ENCODE data around the gene TXNDC2.
"Not testable (repeated sequence)": the region's sequence is repeated elsewhere in the genome, so short reads cannot be mapped to it uniquely, and the experiment has no call there.

The TXNDC2 gene

DNA sequence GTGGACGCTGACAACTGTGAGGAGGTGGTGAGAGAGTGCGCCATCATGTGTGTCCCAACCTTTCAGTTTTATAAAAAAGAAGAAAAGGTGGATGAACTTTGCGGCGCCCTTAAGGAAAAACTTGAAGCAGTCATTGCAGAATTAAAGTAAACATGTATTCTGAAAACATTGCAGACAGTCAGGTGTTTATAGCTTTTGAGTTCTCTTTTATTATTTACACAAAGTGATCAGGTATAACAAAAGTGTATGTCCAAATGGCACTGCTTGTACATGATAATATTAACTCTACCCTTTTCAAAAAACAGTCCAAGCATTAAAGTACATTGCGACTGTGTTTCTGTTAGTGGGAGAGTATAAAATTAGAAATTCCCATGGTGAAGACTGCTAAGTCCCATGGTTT lies 2.2 kb downstream of the TXNDC2 start:
- DNase-seq = no peak

DNA sequence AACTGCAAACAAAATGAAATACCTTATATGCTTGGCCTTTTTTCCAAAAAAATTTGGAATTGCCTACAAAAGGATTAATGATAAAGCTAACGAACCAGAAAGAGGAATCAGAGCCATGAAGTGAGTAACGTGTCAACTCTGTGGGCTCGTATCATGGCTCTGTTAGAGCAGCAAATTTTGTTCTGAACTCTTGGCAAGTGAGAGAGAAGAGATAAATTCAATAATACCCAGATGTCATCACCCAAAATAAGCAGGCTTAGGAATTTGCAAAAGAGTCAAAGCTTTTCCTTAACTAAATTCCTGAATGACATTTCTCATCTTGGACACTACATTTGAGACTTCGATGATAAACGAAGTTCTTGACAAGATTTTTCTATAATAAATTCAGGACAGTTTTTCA lies 4.4 kb downstream of the TXNDC2 start:
- DNase-seq = no peak

DNA sequence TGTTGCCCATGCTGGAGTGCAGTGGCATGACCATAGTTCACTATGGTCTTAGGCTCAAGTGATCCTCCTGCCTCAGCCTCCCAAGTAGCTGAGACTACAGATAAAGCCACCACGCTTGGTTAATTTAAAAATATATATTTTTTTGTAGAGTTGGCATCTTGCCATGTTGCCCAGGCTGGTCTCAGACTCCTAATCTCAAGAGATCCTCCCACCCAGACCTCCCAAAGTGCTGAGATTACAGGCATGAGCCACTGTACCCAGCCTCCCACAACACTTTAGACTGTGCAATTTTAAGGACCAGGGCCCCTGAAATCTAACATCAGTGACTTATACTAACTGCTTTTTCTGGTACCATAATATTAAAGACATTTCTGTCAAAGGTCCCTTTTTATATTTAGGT lies 5.2 kb downstream of the TXNDC2 start:
- no peak for DNase-seq

DNA sequence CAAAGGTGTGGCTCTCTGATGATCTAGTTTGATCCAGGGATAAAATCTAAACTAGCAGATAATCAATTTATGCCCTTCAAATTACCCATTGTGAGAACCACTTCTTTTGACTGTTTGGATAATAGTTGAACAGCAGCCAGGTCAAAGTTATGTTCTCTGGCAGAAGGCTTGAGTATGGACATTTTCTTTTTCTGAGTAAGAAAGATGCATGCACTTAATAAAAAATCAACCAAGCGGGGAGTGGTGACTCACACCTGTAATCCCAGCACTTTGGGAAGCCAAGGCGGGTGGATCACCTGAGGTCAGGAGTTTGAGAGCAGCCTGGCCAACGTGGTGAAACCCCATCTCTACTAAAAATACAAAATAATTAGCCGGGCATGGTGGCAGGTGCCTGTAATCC lies 5.7 kb downstream of the TXNDC2 start:
- DNase-seq = not testable (repeated sequence)

DNA sequence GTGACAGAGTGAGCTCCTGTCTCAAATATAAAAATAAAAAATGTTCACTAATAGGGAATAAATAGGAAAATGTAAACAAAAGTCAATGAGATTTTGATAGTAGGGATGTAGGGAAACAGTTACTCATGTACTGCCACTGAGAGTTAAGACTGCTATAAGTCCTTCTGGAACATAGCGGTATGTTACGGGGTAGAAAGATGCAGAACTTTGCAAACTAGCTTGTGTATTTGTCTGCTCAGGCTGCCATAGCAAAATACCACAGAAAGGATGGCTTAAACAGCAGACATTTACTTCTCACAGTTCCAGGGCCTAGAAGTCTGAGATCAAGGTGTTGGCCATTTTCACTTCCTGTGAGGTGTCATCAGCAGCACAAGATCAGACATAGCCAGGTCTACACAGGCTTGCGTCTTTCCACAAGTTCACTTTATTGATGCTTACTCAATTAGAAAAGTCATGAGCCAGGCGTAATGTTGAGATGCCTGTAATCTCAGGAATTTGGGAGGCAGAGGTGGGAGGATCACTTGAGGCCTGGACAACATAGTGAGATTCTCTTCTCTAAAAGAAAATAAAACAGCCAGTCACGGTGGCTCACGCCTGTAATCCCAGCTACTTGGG lies 8.8 kb downstream of the TXNDC2 start:
- DNase-seq = no peak

DNA sequence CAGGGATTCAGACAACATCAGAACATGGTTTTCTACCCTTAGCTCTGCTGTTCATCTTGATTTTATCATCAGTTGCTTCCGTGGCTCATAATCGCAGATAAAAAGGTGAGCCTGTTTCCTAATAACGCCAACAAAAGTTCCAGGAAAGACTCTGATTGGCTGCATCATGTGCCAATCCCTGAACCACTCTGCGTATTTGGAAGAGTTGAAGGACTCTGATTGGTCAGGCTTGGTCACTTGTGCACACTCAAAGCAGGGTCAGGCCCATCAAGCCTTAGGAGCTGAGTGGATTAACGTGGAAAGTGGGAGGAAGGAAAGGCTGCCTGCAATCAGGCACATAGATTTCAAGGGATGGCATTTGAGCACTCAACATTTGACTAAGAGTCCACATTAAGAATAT lies 11.4 kb downstream of the TXNDC2 start:
- no peak for DNase-seq

DNA sequence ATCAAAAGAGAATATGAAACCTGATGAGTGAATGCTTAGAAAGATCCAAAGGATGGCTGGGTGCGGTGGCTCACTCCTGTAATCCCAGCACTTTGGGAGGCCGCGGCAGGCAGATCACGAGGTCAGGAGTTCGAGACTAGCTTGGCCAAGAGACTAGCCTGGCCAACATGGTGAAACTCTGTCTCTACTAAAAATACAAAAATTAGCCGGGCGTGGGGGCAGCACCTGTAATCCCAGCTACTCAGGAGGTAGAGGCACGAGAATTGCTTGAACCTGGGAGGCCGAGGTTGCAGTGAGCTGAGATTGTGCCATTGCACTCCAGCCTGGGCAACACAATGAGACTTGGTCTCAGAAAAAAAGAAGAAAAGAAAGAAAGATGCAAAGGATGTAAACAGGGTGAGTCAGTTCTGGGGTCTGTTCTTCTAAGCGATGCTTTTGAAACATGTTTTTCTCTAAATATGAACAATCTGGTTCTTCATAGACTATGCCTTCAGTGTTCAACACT lies 12.1 kb downstream of the TXNDC2 start:
- DNase-seq = not testable (repeated sequence)

DNA sequence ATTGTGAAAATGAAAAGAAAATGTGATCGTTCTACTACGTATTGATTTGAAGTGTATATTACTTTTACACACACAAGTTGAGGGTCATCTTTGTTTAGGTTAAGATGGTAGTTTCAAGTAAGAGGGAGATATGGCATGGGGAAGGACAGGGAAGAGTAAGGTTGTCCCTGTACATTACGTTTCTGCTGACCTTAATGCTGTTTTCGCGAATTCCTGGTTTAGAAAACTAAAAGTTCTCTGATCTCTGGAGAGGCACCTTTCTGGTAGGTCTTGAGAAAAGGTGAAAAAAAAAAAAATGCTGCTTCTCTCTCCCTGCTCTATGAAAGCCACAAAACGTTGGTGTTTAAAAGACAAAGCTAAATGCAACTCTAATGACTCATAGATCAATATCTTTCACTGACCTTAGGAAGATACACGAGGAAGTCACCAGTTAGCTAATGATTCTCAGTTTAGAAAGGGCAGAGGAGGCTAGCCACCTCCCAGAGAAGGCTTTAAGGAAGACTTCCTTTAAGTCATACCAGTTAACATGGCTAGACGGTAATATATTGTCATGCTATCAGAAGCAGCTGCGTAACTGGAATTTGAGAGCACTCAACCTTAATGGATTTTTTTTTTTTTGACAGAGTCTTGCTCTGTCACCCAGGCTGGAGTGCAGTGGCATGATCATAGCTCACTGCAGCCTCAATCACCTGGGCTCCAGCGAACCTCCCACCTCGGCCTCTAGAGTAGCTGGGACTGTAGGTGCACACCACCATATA lies 13.2 kb downstream of the TXNDC2 start:
- DNase-seq = peak; percentile 63

DNA sequence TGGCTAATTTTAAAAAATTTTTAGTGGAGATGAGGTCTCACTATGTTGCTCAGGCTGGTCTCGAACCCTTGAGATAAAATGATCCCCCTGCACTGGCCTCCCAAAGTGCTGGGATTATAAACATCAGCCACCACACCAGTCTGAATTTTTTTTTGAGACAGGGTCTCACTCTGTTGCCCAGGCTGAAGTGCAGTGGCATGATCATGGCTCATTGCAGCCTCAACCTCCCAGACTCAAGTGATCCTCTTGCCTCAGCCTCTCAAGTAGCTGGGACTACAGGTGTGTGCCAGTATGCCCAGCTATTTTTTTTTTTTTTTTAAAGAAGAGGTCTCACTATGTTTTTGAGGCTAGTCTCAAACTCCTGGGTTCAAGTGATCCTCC lies 13.8 kb downstream of the TXNDC2 start:
- DNase-seq = not testable (repeated sequence)

DNA sequence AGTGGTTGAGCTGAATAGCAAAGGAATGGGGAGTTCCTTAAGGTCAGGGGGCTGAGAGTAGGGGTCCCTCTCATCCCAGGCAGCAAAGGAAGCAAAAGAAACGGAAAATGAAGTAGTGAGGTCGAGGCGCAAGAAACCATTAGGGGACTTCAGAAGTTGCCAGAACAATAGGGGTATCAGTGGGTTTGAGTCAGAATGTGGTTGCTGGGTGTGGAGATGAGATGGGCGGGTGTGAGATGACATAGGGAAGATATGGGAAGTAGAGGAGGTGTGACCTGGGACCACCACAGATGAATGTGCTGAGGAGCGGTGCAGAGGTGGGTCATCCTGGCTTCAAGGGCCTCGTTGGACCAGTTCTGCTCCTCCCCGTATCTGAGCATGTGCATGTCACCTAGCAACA lies 14.9 kb downstream of the TXNDC2 start:
- no peak for DNase-seq

DNA sequence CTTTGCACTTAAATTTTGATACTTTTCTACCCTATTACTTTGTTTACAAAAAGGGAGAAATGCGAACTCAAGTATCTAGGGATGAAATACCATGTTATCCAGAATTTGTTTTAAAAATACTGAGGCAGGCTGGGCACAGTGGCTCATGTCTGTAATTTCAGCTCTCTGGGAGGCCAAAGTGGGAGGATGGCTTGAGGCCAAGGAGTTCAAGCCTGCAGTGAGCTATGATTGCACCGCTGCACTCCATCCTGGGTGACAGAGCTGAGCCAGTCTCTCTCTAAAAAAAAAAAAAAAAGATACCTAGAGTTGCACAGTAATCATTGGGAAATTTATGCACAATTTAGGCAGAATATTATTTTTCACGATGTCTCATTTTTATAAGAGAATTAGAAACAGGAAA lies 15.6 kb downstream of the TXNDC2 start:
- DNase-seq = no peak

DNA sequence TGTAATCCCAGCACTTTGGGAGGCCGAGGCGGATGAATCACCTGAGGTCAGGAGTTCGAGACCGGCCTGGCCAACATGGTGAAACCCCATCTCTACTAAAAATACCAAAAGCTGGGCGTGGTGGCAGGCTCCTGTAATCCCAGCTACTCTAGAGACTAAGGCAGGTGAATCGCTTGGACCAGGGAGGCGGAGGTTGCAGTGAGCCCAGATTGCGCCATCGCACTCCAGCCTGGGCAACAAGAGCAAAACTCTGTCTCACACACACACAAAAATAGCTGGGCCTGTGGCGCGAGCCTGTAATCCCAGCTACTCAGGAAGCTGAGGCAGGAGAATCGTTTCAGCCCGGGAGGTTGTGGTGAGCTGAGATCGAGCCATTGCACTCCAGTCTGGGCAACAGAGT lies 16.5 kb downstream of the TXNDC2 start:
- not testable (repeated sequence) for DNase-seq

DNA sequence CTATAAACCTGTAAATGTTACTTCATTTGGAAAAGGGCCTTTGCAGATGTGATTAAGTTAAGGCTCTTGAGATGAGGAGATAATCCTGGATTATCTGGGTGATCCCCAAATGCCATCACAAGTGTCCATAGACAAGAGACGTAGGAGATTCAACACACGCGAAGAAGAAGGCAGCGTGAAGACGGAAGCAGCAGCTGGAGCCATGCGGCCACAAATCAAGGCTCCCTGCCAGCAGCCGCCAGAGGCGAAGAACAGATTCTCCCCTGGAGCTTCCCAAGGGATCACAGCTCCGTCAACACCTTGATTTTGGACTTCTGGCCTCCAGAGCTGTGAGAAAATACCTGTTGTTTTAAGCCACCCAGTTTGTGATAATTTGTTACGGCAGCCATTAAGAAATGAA lies 17.1 kb downstream of the TXNDC2 start:
- DNase-seq = no peak

DNA sequence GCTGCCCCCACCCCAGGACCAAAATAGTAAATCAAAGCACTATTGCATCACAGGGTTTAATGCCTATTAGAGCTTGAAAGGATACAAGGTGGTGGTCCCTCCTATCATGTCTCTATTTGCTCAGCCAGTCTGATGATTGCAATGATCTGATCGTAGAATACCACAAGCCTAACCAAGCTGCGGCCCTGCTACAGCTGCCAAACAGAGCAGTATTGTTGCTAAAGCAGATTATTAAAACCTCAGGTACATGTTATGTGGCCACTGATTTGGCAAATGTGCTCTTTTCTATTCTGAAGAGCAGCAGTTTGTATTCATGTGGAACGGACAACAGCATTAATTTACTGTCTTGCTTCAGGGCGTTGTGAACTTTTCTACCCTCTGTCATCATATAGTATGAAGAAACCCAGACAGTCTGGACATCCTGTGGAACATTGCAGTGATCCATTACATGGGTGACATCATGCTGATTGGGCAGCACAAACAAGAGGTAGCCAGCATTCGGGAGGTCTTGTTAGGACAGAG lies 19.7 kb downstream of the TXNDC2 start:
- DNase-seq = no peak

DNA sequence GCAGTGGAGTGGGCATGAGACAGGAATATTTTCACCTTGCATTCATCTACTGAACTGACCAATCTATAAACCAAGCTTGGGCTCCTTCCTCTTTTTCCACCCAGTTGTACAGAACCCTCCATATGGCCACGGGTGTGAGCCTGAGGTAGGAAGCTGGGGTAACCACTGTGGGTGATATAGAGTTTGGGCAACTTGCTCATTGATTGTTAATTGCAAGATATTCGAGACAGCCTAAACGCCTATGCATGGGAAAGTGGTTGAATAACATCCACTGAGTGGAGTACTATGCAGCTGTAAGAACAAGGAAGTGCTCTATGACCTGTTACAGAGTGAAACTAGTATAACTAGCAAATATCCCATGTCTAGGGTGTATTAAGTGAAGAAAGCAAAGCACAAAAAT lies 20.7 kb downstream of the TXNDC2 start:
- peak; percentile 22 for DNase-seq

DNA sequence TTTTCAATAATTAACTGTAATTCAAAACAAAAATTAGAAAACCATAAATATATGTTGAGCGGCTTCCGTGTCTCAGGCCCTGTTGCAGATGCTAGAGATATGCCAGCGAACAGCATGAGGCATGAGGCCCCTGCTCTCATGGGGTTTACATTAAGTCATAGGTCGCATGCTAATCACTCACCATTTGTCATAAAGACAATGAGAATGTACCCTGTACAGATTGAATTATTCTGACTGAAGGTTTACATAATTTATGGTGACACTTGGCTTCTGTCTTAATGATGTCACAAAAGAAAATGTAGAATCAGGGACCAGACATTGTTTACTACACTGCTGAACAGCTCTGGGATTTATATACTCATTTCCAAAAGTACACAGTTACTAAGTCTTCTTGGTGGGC lies 22.1 kb downstream of the TXNDC2 start:
- DNase-seq = peak; percentile 43

DNA sequence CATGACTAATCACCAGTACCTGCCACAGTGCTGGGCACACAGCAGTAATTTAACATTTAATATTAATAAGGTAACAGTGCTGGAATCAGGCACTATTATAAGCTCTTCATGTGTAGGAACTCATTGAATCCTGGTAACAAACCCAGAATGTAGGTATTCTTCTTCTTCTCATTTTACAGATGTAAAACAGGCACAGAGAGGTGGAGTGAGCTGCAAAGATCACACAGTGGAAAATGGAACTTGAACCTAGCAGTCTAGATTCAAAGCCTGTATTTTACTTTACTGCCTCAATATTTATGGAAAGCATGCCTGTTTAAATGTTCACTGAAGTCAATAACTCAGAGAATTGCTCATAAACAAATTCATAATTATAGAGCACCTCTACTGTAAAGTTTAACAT lies 24.3 kb downstream of the TXNDC2 start:
- no peak for DNase-seq

DNA sequence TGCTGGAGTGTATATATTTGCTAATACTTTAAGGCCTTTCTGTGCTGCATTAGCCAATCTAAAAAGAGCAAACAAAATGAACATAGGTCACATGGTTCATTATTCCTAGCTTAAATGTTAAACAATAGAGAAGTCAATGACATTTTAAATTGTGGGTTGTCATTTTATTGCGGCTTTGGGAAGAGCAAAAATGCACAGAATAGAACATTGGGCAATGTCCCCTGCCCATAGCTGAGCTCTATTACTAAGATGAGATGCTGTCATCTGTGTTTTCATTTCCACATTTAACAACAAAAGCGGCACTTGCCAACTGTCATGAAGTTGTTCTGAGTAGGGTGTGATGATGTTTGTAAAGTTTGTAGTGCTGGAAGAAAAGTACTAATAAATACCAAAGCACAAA lies 24.9 kb downstream of the TXNDC2 start:
- DNase-seq = peak; percentile 94

DNA sequence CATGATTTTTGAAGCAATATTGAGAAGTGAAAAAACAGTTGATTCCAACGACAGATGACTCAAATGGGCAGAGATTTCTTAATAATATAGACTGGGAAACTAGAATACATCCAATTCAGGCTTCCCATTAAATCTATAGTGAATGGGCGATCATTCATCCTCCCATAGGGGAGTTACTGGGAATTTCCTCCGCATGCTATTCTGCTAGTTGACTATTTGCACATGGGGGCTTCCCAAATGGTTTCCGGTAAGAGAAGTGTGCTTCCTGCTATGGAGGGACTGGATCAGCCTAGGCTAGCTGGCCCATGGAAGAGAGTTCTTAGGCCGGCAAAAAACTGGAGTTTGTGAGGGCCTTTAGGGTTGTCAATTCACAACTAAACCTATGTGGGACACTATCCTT lies 25.5 kb downstream of the TXNDC2 start:
- peak; percentile 45 for DNase-seq

DNA sequence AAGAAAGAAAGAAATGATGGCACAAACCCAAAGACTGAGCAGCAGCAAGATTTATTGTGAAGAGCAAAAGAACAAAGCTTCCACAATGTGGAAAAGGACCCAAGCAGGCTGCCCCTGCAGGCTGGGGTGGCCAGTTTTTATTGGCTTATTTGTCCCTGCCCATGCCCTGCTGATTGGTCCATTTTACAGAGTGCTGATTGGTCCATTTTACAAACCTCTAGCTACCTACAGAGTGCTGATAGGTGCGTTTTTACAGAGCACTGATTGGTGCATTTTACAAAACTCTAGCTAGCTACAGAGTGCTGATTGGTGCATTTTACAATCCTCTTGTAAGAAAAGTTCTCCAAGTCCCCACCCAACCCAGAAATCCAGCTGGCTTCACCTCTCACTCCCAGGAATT lies 26.5 kb downstream of the TXNDC2 start:
- not testable (repeated sequence) for DNase-seq

DNA sequence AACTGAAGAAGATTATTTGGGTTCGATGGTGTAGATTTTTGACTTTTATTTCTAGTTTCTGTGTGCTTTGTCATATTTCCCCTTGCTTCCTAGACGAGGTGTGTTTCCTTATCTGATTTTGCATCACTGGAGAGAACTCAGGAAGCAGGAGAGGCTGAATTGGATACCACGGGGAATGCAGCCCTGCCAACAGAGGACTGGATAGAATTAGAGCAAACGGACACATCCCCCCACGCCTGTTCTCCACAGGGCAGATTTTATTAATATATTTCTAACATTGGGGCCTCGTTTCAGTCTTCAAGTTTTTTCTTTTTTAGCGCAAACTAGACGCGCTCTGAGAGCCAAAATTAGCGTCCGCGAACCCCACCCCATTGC lies 27.4 kb downstream of the TXNDC2 start:
- DNase-seq = no peak

DNA sequence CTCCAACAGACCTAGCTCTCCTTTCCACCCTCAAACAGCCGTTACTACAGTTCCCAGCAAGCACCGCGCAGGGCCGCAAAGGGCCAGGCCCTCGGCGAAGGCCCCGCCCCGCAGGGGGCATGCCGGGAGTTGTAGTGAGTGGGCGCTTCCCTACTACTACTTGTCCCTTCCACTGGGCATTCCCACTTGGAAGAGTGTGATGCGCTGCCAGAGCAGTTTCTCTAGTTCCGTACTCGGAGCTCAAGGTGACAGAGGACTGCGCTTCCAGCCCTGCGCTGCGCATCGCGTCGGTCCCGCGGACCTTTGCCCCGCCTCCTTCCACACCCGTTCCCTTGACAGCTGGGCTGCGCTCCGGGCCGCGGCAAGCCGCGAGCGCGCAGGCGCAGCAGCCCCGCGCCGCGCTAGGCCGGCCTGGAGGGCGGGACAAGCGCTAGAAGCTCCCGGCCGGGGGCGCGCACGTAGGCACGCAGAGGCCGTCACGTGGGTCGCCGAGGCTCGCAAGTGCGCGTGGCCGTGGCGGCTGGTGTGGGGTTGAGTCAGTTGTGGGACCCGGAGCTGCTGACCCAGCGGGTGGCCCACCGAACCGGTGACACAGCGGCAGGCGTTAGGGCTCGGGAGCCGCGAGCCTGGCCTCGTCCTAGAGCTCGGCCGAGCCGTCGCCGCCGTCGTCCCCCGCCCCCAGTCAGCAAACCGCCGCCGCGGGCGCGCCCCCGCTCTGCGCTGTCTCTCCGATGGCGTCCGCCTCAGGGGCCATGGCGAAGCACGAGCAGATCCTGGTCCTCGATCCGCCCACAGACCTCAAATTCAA lies 28.0 kb downstream of the TXNDC2 start, which contains the start of gene VAPA:
TSS of gene VAPA (plus strand) at position 491 of the 808 bp plus-strand sequence. CDS start at position 732, 241 bp downstream.
- peak; percentile 99 for DNase-seq

DNA sequence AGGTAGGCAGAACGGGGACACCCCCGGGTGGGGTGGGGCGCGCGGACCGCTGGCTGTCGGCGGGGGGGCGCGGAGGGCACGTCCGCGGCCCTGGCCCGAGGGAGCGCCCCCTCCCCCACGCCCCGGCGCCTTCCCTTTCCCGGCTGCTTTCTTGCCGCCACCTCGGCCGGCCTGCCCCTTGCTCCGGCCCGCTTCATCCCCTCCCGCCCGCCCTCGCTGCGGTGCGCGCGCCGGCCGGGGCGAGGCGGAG lies 28.5 kb downstream of the TXNDC2 start:
- DNase-seq = no peak
